Fibroblast of the aortic adventitia (primary cell): ENCODE results near the gene TSPAN13. TPM values are rescaled to one million over a fixed set of nuclear protein-coding genes. Genes with fewer than 3 reads are reported as not detected.

Source experiments
- DNase-seq: peaks from one replicate; pipeline ENCODE4 v3.0.0-alpha.2; 2010; ENCODE audit warnings: low read depth
- H3K4me3 ChIP-seq: 2 replicates; pipeline ENCODE4 v1.5.1; 2011; ENCODE audit warnings: low read depth, mild to moderate bottlenecking, control low read depth, low read length, moderate library complexity
- total RNA-seq: library from RNA; depleted of rRNA; stranded (reverse); fragments of >200 nt; gene quantifications from 2 replicates; pipeline ENCODE4 v1.2.3, GENCODE V29; 2012; ENCODE audit warnings: low replicate concordance
- TF ChIP-seq, protein P1 (sequence below): IDR thresholded peaks from 2 replicates; pipeline ENCODE4 v1.5.1; 2011; ENCODE audit warnings: mild to moderate bottlenecking, low read length, control low read depth, inconsistent platforms; ENCODE audit not compliant: insufficient read depth

The TSPAN13 gene
- total RNA-seq, 1 donor: 4.3 TPM

DNA sequence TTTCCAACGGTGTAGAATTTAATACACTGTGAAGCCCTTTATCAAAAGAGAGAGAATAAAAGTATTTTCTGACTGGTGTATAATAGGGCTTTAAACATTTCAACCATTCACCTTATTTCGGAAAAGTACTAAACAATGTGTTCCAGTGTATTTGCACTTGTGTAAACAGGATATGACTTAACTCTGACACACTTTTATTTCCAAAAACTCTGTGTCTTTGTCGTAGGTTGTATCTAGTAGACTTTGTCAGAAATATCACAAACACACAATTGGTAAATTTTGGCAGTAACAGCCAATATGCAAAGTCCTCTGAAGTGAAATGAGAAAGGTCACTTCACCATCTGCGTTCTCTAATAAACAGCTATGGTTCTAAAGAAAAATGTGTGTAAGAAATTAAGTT lies 10.3 kb upstream of the TSPAN13 start:
- peak; percentile 31 for DNase-seq
- no peak overlapping the region for H3K4me3 ChIP-seq
- TF ChIP-seq, protein P1, sequence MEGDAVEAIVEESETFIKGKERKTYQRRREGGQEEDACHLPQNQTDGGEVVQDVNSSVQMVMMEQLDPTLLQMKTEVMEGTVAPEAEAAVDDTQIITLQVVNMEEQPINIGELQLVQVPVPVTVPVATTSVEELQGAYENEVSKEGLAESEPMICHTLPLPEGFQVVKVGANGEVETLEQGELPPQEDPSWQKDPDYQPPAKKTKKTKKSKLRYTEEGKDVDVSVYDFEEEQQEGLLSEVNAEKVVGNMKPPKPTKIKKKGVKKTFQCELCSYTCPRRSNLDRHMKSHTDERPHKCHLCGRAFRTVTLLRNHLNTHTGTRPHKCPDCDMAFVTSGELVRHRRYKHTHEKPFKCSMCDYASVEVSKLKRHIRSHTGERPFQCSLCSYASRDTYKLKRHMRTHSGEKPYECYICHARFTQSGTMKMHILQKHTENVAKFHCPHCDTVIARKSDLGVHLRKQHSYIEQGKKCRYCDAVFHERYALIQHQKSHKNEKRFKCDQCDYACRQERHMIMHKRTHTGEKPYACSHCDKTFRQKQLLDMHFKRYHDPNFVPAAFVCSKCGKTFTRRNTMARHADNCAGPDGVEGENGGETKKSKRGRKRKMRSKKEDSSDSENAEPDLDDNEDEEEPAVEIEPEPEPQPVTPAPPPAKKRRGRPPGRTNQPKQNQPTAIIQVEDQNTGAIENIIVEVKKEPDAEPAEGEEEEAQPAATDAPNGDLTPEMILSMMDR: no peak

DNA sequence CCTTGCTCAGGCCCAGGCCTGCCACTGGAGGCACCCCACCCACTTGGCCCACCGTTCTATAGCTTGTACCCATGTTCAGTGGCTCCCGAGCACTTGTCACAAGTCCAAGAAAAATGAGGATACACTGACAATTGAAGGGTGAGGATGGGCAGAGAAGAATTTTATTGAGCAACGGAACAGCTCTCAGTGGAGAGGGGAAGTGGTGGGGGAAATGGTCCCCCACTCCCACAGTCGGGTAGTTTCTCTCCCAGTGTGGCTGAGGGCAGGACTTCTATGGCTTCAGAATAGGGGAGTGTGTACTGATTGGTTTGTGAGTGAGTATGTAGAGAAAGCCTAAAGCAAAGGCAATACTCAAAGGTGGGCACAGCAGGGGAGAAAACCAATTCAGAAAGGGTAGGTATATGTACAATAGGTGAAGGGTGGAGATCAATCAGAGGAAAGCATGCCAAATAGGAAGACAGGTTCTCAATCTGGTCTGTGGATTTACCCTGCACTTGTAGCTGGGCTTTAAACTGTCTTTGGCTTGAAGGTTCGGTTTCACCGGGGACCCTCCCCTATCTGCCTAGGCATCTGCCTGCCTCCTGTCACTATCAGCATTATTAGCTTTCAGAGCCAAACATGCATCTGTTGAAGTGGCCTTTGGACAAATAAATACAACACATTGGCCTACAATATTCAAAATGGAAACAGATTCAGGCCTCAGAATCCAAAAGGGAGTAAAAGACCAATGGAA lies 8.9 kb upstream of the TSPAN13 start:
- H3K4me3 ChIP-seq: no peak overlapping the region
- DNase-seq: no peak
- TF ChIP-seq, protein P1: no peak

DNA sequence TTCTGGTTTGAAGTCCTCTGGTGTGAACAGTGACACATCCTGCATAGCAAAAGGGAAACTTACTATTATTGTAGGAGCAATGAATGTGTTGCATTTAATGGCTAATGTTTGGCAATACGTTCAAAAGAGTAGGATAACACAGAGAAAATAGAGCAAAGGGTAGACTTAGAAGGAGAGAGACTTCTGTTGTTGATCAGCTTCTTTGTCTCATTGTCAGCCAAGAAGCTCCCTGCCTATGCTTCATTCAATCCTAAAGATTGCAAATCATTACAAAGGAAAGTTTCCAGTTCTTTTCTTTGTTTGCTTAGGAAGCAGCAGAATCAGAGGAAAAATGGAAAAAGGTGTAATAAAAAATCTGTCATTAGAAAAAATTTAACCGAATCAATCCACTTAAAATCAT lies 7.9 kb upstream of the TSPAN13 start:
- H3K4me3 ChIP-seq: no peak overlapping the region
- TF ChIP-seq, protein P1: no peak
- DNase-seq: no peak

DNA sequence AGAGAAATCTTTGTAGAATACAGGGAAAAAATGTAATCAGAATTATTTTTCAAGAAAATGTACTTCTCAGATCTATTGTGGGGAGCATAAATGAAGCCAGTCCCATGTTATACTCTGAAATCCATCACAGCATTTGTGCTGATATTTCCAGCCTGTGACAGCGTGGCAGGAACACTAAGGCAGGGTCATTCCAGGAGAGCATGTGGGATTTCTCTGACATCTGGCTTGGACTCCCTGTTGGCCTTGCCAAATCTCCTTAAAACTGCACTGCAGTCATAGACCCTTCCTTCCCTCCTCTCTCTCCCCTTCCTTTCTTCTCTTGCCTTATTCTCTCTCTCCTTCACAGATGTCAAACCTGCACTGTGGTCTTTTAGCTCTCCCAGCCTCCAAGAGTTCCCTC lies 6.5 kb upstream of the TSPAN13 start:
- peak; percentile 45 for DNase-seq
- TF ChIP-seq, protein P1: no peak
- H3K4me3 ChIP-seq: no peak overlapping the region

DNA sequence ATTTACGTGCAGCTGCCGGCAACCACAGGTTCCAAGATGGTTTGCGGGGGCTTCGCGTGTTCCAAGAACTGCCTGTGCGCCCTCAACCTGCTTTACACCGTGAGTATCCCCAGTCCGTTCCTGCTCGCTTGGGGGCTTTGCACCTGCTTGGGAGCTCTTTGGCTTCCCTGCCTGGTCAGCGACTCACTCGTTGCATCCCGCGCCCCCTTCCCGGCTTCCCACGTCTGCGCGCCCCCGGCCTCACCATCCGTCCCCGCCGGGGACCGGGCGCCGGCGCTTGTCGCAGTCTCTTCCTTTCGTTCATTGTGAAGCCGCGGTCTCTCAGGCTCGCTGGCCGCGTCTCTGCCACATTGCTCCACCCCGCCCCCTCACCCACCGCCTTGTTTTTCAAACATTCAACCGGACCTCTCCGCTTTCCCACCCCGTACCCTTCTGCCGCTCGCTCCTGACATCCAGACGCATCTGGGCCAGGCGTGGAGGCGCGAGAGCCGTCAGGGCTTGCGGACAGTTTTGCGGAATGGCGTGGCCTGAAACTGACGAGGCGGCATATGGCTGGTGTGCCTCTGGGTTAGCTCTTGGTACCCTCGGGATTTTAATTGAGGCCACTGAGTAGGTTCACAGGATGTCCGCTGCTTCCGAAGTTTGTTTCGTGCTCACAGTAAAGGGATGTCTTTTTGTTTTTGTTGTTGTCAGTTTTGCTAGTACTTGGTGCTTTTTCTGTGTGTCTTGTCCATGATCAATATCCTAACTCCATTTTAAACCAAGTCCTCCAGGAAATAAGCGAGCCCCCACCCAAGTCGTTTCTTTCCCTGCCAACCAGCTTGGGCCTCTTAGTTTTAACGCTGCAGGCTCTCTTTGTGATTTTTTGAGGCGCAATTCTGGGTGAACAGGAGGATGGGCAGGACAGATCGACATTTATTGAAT lies 639 bp downstream of the TSPAN13 start:
- peak overlapping the region; percentile 72 for H3K4me3 ChIP-seq
- TF ChIP-seq, protein P1: no peak
- no peak for DNase-seq

DNA sequence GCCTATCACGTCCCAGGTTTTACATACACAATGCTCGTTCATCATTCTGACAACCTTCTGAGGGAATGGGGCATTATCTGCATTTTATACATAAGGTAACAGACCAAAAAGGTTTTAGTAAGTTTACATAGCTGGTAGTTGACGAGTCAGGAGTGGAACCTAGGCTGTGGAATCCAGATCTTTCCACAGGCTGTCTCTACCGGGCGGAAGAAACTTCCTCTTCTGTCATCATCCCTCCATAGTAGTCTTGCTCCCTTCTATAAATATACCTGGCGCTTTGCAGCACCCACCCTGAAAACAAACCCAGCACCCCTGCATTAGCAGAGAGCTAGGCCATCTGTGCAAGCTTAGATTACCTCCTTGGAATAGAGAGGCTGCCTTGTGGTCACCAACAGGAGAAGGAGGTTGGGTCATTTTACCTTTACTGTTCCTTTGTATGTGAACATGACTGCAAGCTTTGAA lies 1.3 kb downstream of the TSPAN13 start:
- TF ChIP-seq, protein P1: no peak
- DNase-seq: no peak
- no peak overlapping the region for H3K4me3 ChIP-seq
